ENCODE measurements around the gene FFAR1. TPM values are rescaled to one million over a fixed set of nuclear protein-coding genes. Genes with fewer than 3 reads are reported as not detected.
A peak's percentile ranks its signal among the peaks of the same experiment; 100 is the strongest.
"Not testable (repeated sequence)": the region's sequence is repeated elsewhere in the genome, so short reads cannot be mapped to it uniquely, and the experiment has no call there.

The FFAR1 gene
- total RNA-seq, 2 donors from 2014 or later = not detected

GRCh38 chr19:35353635-35354034 lies 5.9 kb downstream of the FFAR1 start:
- ATAC-seq (no peak), DNase-seq (no peak)
- intact Hi-C loops (cut with DNase I) = loop anchor here (2.0 to 5.0 kb wide), 2 partner anchors 113 to 119 kb away; no protein-coding TSS in a partner anchor

GRCh38 chr19:35354898-35355297 lies 7.2 kb downstream of the FFAR1 start:
- no peak for DNase-seq

GRCh38 chr19:35355791-35356460 lies 8.2 kb downstream of the FFAR1 start:
- ATAC-seq (no peak), DNase-seq (no peak)
- intact Hi-C loops (cut with DNase I) = loop anchor here in 1 of 2 donors (2.0 kb wide), 1 partner anchor 111 kb away; no protein-coding TSS in a partner anchor

More at GRCh38 chr19:35354898-35355297, 7.2 kb downstream of the FFAR1 start:
- intact Hi-C loops (cut with DNase I) = loop anchor here (2.0 to 5.0 kb wide), 2 partner anchors 112 to 117 kb away; no protein-coding TSS in a partner anchor
- ATAC-seq = no peak

- DNase-seq (peak; percentile 66), ATAC-seq (peak; percentile 68 to 71)
These were observed 10.3 kb downstream of the FFAR1 start, which contains the start of gene FFAR3 for GRCh38 chr19:35357867-35358573. TSS of gene FFAR3 (plus strand) at chr19:35358460. CDS start at chr19:35358891, 431 bp downstream.

DNA sequence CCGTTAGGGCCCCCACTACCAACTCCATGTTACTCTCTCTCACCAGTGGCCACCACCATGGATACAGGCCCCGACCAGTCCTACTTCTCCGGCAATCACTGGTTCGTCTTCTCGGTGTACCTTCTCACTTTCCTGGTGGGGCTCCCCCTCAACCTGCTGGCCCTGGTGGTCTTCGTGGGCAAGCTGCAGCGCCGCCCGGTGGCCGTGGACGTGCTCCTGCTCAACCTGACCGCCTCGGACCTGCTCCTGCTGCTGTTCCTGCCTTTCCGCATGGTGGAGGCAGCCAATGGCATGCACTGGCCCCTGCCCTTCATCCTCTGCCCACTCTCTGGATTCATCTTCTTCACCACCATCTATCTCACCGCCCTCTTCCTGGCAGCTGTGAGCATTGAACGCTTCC lies 11.1 kb downstream of the FFAR1 start:
- ATAC-seq; DNase-seq; intact Hi-C loops (cut with DNase I): not testable (repeated sequence)

More at GRCh38 chr19:35357867-35358573, 10.3 kb downstream of the FFAR1 start, which contains the start of gene FFAR3:
- intact Hi-C loops (cut with DNase I) = no loop called here

GRCh38 chr19:35359395-35359794 lies 11.7 kb downstream of the FFAR1 start:
- DNase-seq; ATAC-seq; intact Hi-C loops (cut with DNase I): not testable (repeated sequence)

- intact Hi-C loops (cut with DNase I); DNase-seq; ATAC-seq: not testable (repeated sequence)
These were observed 12.4 kb downstream of the FFAR1 start for GRCh38 chr19:35360081-35360480.

DNA sequence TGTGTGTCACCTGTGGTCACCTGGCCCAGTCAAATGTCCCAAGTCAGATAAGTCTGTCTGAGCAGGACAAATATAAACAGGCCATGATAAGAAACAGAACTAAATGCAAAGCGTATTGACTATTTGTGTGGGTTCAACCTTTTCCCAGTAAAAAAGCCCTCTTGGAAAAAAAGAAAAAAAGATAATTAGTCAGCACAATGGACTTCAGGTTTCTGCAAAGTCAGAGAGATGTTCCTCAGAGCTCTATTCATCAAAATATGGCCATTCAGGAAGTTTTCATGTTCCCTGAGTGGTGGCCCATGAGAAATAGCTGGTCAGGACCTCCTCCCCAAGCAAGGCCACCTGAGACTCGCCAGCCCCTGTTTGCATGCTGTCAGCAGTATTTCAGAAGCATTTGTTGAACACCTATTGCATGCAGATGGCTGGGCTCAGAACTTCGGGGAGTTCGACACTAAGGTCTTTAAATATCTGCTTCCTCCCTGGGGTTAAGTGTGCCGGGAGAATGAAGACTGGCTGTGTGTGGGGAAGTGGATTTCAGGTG lies 13.2 kb downstream of the FFAR1 start:
- DNase-seq (no peak), ATAC-seq (no peak)
- intact Hi-C loops (cut with DNase I) = no loop called here

DNA sequence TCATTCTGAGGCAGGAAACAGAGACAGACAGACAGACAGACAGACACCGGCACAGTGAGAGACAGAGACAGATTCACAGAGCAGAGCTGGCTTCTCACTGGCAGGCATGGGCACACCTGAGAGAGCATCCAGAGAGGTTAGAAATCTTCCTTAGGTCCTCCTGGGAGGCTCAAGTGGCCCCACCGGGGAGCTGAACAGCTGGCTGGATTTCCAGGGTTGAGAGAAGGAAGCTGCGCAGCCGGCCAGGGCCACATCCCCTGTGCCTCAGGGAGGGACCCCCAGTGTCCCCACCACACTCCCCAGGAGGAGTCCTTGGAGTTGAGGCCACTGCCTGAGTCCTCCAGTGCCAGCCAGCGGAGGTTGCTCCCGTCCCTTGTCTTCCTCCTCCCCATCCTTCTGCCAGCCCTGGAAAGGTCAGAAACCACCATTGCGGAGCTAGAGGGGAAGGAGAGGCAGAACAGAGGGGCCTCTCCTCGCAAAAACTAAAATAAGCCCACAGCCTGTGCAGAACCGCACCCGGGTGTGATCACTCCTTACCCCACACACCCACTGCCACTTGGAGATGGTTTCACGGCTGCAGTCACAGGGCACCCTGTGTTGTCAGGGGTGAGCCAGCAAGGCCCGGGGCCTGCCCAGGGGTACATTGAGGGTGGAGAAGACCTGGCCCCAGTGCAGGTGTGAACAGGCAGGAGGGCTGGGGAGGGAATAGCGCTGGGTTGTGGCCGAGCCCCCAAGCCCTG lies 14.7 kb downstream of the FFAR1 start:
- no peak for ATAC-seq
- intact Hi-C loops (cut with DNase I) = no loop called here
- DNase-seq = no peak

- DNase-seq (no peak), ATAC-seq (no peak)
- intact Hi-C loops (cut with DNase I) = no loop called here
These were observed 15.4 kb downstream of the FFAR1 start for GRCh38 chr19:35363001-35363590.

- no peak for DNase-seq
- intact Hi-C loops (cut with DNase I) = no loop called here
- no peak for ATAC-seq
These were observed 16.2 kb downstream of the FFAR1 start for GRCh38 chr19:35363711-35364425.

GRCh38 chr19:35365303-35365702 lies 17.6 kb downstream of the FFAR1 start:
- intact Hi-C loops (cut with DNase I) = no loop called here
- ATAC-seq (no peak), DNase-seq (no peak)

GRCh38 chr19:35368378-35368777 lies 20.7 kb downstream of the FFAR1 start:
- DNase-seq = no peak
- no peak for ATAC-seq
- intact Hi-C loops (cut with DNase I) = no loop called here

GRCh38 chr19:35369522-35369921 lies 21.8 kb downstream of the FFAR1 start:
- ATAC-seq = no peak
- DNase-seq = no peak
- intact Hi-C loops (cut with DNase I) = no loop called here

DNA sequence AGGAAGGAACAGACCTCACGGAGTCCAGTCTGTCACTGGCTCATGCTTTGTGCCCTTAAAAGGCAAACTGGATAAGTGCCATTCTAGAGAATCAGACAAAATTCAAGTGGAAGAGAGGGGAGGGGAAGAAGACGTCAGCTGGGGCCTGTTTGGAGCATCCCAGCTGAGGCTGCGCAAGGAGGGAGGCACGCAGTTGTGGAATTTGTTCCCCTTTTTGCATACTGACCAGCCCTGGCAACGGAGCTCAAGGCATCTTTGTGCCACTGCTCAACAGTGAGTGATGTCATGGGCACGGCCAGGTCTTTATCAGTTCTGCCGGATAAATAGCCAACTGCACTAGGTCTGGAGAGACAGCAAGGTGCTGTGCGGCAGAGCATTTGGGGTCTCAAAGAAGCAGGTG lies 23.0 kb downstream of the FFAR1 start, which contains the start of gene GPR42:
Gene GPR42, plus strand, starts transcription at position 347 of the 400 bp plus-strand sequence. CDS start 292 bp downstream, outside the sequence.
- intact Hi-C loops (cut with DNase I) = no loop called here
- no peak for ATAC-seq
- DNase-seq = no peak

GRCh38 chr19:35373492-35373891 lies 25.8 kb downstream of the FFAR1 start:
- intact Hi-C loops (cut with DNase I) = no loop called here
- DNase-seq (no peak), ATAC-seq (no peak)

- ATAC-seq; DNase-seq; intact Hi-C loops (cut with DNase I): not testable (repeated sequence)
These were observed 26.3 kb downstream of the FFAR1 start for GRCh38 chr19:35374031-35374430.
